Gastrocnemius medialis (tissue), 4 donors: Measurements from ENCODE around the gene ASXL3.

Experiments used
- CTCF ChIP-seq, 5 experiments: fragments of 450-650 bp in 3 of 5; fragments of 200-600 bp in 2 of 5; sonication (generic) in 2 of 5; IDR thresholded peaks in 4 of 5; conservative IDR thresholded peaks in 1 of 5; 1 replicate in 4 of 5; 2 replicates in 1 of 5; pipeline ENCODE4 v1.5.1; 2016 to 2019; ENCODE audit warnings: antibody characterized with exemption in 5 of 5, mild to moderate bottlenecking in 3 of 5, moderate library complexity in 3 of 5
- POLR2A ChIP-seq, 2 donors: fragments of 450-650 bp; IDR thresholded peaks; one replicate each; pipeline ENCODE4 v1.6.1; 2017; ENCODE audit warnings: antibody characterized with exemption in 2 of 2, mild to moderate bottlenecking in 2 of 2, moderate library complexity in 2 of 2

GRCh38 chr18:33577685-33578517, at the start of gene ASXL3:
- TF ChIP-seq CTCF (IDR thresholded peaks at IDR 0.05 in 4 of 5, conservative IDR thresholded peaks at IDR 0.05 in 1 of 5) (no peak), POLR2A (IDR thresholded peaks at IDR 0.05) (no peak)
